Stimulated activated naive CD4-positive, alpha-beta T cell treated with Interleukin-2 at 50 U/mL for 16 hours (primary cell): ENCODE results near the gene NT5DC4.

Experiments used
- DNase-seq: peaks from one replicate; lab custom pipeline; 2025; lab: John Stamatoyannopoulos, UW

NT5DC4 gene

DNA sequence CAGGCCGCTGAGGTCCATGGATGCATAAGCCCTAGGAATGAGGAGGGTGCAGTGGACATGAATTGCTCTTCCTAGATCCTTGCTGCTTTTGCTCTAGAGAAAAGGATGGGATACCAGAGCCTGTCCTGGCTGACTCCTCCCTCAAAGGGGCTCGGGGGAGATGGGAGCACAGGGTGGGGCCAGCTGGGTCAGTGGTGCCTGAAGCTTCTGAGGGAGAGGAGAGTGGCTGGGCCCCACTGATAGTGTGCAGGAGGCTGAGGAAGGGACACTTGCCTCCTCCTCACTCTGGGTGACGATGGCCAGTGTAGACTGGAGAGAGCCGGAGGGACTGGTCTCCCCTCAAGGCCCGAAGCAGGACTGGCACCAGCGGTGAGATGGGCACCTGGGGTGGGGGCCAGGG, at the start of gene NT5DC4:
NT5DC4 (plus strand) TSS at position 236 of the 400 bp plus-strand sequence; CDS start at position 296, 60 bp downstream.
- no peak for DNase-seq

DNA sequence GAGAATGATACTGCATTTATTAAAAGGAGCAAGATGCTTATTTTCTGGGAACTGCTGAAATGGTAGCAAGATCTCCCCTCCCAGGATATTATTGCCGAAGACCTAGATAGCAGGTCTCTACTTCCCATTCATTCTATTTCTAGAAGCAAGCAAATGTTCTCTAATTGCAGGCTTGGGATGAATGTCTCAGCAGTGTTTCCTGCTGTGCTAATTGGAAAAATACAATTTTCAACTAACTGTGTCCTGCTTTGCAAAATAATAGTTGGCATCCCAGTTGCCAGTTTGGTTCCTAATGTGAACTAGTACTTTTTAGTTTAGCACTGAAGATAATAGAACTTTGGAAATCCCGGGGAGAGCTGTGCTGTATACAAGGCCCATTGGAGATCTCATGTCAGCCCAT, 49.0 kb upstream of the NT5DC4 start:
- no peak for DNase-seq

DNA sequence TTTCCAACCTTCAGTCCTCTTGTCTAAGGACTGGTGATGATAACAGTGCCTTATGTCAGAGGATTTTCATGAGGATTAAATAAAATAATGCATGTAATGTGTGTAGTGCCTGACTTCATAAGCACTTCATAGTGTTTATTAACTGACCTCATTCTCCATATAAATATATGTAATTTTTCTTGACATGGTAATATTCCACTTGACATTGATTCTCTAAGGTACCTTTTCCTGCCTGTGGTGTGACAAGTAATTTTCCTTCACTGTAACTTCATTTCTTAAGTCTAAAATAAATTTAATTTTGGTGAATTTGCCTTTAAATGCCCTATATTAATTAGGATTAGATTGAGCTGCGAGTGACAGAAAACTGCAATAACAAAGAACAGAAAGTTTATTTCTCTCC, 47.8 kb upstream of the NT5DC4 start:
- no peak for DNase-seq

DNA sequence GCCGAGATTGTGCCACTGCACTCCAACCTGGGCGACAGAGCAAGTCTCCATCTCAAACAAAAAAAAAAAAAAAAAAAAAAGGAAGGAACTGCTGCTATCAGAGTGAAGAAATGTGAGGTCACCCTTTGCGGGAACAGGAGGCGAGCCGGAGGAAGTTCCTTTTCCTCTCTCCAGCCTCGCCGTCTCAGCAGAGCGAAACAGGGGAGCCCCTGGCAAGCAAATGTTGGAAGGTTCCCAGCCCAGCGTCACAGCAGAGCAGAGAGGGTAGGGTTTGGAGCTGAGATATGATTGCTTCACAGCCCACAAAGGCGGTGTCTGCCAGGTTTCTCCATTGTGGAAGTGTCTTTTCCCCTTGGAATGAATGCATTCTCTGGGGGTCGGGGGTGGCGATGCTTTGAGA, 46.6 kb upstream of the NT5DC4 start:
- DNase-seq, result no peak

DNA sequence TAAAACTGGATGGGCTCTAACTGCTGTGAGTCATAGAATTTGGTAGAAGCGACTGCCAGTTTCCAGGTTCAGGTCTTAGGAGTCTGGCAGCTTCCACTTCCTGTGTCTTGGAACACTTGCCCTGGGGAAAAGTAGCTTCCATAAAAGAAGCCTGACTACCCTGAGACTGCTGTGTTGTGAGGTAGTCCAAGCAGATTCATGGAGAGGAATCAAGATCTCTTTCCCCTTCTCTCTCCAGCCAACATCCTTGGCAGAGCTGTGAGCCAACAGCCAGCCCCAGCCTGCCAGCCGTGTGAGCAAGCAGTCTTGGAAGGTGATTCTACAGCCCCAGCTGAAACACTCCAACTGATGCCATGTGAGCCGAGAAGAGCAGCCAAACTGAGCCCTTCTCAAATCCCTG, 41.3 kb upstream of the NT5DC4 start:
- no peak for DNase-seq

DNA sequence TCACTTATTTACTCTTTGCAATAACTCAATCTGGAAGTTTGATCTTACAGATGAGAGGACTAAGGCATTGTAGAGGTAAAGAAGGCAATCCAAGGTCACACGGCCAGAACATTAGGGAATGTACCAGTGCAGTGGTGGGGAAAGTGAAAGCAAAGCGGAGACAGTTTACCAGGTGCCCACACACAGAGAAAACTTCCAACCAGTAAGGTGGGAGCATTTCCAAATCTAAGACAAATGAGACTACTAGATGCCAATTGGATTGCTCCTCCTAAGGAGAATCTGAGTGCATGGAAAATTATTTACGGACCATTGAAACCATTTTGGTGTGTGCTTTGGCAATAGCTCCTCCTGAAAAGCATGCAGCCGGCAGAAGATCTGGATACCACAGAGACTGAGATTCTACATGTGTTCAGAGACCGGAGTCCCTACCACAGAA, 40.1 kb upstream of the NT5DC4 start:
- no peak for DNase-seq

DNA sequence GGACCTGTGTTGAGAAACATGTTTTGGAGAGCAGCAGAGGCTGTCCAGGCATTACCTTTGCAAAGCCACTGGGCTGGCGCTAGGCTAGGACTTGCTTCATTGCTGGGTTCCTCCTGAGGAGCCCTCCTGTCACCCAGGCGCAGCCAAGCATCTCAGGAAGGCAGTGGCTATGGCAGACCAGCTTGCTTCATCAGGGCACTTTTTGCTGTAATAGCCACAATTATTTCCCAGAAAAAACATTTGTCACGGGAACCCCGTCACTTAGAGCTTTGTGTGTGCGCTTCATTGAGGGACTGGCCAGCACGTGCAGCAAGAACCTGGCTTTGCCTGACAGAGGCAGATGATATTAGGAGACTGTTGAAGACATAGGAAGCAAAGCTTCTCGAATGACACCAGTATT, 38.7 kb upstream of the NT5DC4 start:
- DNase-seq, result no peak

DNA sequence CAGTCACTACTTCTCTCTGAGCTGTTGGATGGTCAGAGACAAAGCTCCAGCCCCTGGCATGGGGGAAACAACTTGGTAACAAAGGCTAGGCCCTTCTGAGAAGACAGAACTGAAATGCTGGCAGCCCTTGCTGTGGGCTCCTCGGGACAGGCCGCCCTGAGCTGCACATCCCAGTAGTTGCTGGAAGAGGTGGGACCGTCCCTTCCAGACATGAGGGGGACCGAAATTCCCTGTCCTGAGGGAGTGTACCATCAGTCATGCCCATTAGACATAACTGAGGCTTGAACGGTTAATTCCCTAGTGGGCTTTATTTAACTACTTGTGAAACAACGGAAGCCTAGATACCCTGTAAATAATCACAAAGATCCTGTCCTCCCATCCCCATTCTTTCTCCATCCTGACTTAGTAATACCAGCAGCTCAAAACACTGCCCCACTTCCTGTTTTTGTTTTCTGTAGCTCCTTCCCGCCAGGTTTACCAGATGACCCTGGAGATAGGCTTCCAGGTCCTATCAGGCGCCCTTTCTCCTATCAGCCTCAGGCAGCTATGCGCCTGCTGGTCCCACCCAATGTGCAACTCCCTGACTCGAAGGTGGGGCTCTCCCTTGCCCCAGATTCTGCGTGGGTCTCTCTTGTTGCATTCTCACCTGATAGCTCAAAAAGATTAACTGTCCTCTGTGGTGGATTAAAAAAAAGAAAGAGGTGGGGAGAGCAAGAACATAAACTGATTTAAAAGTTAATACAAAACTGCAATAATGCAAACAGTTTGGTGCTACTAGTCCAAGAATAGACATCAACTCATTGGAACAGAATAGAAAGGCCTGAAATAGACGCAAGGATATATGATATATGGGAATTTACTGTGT, 37.0 kb upstream of the NT5DC4 start:
- no peak for DNase-seq

DNA sequence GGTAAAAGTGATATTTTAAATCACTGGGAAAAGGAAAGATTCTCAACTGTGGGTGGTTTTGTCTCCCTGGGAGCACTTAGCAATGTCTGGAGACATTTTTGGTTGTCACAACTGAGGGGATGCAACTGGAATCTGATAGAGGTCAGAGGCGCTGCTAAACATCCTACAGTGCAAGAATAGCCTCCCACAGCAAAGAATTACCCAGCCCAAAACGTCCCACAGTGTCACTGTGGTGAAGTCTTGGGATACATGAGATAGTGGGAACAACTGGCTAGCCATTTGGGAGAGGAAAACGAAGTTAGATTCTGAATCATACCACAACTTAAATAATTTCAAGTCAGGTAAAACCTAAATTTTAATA, 36.4 kb upstream of the NT5DC4 start:
- no peak for DNase-seq

DNA sequence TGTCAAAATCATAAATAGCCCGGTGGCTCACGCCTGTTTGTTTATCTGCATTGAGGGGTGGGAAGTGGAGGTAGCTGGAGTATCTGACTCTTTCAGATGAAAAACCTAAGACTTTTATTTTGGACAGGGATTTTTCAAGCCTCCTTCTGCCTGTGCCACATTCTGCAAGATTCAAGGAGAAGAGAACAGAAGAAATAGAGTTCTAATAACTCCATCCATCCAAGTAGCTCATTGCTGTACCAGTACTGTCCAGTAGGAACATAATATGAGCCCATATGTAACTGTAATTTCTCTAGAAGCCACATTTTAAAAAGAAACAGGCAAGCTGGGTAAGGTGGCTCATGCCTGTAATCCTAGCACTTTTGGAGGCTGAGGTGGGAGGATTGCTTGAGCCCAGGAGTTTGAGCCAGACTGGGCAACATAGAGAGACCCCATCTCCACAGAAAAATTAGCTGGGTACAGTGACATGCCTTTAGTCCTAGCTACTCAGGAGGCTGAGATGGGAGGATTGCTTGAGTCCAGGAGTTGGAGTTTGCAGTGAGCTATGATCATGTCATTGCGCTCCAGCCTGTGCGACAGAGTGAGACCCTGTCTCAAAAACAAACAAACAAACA, 35.4 kb upstream of the NT5DC4 start:
- DNase-seq, result no peak

DNA sequence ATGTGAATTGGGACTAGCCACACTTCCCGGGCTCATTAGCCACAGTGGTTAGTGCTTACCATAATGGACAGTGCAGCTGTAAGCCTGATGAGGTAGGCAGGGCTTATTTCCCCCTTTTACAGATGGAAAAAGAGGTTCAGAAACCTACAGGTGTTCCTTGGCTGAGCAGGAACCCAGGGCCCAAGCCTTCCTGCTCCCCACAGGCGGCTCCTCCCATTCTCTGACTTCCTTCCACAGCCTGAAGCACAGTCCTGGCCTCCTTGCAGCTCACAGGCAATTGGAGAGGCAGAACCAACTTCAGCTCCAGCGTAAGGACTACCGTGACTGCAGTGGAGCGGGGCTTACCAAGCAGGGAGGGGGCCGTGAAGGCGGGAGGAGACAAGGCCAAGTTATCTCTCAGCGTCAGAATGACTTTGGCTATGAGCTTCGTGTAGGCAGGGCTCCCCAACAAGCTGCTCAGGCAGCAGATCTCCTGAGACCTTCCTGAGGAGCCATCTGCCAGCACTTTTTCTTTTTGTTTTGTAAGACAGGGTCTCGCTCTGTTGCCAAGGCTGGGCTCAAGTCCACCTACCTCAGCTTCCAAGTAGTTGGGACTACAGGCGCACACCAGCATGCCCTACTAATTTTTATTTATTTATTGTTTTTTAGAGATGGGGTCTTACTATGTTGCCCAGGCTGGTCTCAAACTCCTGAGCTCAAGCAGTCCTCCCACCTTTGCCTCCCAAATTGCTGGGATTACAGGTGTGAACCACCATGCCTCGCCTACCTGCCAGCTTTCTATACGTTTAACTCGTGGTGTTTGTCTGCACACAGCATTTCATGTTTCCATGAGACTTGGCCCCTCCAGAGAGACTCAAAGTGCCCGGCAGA, 34.2 kb upstream of the NT5DC4 start:
- DNase-seq, result no peak

DNA sequence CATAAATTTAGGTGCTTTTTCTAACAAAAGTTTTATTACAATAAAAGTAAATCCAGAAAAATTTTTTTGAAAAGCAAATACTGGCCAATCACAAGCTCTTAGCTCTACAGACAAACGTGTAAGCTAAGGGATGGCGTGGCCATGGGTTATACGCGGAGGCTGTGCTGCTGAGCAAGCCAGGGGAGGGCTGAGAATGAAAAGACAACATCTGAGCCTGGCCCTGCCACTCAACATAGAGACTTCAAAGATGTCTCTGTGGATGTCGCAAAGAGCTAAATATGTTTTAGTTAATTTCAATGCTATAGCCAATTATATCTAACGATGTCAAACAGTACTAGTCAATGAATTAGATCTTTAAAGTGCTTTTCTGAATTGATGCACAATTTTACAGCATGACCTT, 33.3 kb upstream of the NT5DC4 start:
- DNase-seq, result no peak

DNA sequence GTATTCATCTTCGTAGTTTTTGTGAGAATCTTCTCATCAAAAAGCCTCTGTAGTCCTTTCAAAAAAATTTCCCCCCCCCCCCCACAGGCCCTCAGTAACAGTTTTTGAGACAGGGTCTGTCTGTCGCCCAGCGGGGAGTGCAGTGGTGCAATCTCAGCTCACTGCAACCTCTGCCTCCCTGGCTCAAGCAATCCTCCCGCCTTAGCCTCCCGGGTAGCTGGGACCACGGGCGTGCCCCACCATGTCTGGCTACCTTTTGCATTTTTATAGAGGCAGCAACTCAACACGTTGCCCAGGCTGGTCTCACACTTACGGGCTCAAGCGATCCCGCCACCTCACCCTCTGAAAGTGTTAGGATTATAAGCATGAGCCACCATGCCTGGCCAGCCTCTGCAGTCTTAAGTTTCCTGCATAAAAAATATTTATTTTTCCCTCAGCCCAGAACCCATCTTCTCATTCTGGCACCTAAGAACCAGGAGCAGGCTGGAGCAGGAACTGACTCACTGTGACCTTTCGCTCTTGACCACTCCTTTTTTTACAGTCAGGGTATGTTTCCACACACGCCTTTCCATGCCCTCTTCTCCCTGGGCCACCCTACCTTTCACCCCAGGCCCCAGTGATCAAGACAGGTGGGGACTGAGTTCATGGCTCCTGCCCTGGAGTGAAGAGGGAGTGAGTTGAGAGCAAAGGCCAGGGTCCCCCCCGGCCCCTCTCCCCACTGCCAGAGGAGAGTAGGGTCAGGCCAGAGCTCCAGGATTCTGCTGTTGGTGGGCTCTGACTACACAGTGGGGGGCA, 32.5 kb upstream of the NT5DC4 start:
- no peak for DNase-seq

DNA sequence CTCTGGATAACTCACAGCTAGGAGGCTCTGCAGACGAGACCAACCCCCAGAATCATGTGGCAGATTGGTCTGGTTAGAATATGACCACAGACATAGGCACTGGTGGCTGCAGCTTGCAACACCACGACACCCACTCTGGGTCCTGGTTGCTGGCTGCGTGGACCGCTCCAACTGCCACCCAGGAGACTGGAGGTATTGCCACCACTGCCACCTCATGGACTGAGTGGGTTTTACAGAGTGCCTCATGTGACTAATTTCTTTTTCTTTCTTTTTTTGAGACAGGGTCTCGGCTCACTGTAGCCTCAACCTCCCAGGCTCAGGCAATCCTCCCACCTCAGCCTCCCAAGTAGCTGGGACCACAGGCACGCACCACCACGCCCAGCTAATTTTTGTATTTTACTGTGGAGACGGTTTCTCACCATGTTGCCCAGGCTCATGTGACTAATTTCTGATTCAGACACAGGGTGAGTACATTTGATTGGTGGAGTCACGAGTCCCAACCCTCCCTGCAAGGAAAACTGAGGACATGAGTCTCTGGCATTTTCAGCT, 29.9 kb upstream of the NT5DC4 start:
- peak; percentile 57 for DNase-seq

DNA sequence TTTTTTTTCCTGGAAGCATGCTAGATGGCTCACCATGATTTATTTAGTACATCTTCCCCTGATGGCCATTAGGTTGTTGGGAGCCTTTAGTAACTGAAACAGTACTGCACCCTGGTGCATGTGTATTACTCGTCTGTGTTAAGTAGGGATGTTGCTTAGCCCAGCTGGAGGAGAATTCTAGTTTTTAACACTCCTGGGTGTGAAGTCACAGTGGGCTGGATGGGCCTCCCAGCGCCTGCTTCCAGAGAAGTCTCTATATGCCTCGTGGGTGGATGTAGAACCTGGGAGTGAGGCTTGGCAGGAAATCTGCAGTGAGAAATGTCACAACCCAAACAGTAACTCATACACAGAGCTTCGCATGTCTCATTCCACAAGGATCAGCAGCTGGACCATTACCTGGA, 28.9 kb upstream of the NT5DC4 start:
- no peak for DNase-seq

DNA sequence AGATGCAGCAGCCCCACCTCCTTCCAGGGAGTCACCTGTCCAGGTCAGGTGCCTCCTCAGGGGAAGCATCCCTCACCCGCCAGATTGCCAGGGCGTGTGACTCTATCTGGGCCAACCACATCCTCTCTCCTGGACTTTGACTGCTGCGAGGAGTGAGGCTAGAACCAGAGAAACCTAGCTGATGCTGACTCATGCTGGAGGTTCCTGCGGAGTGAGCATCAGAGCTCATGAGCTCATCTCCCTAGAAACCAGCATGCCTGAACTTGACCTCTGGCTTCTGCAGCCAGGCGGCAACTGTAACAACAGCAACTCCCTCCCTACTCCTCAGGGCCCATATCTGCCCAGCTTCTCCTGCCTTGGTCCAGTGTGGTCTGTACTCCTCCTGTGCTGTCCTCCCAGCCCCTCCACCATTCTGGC, 28.3 kb upstream of the NT5DC4 start:
- DNase-seq, result peak; percentile 52

DNA sequence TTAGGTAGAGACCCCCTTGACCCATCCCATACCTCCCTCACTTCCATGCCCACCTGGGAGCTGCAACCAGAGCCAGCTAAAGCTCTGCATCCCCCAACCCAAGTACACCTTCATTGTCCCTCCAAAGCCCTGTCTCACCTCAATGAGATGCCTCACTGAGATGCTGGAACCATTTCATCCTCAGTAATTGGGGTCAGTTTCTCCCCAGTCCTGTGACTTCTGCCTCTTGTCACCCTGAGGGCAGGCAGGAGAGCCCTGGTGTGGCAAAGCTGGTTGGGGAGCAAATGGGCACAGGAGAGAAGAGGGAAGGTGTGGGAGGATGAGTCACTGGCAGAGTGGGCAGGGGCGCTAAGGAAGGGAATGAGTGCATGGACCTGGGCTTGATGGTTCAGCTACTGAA, 27.9 kb upstream of the NT5DC4 start:
- peak; percentile 58 for DNase-seq

DNA sequence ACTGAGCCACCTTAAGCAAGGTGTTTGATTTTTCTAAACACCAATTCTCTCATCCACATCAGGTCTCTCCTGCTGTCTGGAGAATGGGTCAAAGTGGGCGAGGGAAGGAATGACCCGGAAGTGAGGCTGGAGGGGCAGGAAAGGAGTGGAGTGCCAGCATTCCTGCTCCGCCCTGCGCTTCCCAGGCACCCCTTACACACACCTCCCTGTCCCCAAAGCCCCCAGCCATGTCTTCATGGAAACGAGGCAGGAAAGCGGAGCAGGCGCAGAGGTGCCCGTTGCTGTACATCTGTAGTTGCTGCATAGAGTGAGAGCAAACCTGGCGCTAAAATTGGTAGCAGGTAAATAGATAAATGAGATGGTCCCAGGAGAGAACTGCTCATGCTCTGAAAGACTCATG, 27.2 kb upstream of the NT5DC4 start:
- no peak for DNase-seq

DNA sequence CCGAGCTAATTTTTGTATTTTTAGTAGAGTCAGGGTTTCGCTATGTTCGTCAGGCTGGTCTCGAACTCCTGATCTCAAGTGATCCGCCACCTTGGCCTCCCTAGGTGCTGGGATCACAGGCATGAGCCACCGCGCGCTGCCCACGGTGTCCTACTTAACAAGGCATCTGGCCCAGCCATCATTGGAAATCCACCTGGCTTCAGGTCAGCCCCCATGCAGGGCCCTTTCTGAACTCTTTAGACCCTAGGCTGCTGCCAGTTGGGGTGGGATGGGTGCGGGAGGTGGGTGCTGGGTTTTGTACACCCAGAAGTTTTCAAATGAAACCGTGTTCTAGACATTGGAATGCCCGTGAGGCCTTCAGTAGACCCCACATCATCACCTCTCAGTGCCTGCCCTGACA, 26.6 kb upstream of the NT5DC4 start:
- no peak for DNase-seq

DNA sequence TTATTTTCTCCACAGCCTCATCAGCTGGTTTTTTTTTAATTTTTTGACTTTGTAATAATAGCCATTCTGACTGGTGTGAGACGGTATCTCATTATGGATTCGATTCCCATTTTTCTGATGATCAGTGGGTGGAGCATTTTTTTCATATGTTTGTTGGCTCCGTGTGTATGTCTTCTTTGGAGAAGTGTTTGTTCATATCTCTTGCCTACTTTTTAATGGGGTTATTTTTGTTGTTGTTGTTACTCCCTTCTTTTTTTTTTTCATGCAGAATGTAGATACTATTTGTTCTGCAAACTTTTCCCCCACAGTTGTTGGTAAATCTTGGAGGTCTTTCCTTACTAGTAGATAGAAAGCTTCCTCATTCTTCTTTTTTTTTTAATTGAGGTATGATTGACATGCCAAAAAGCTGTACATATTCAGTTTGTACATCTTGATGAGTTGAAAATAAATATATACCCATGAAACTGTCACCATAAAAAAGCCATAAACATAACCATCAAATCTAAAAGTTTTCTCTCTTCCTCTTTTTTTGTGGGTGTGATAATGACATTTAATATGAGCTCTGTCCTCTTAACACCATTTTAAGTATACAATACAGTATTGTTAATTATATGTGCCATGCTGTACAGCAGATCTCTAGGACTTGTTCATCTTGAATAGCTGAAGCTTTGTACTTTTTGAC, 21.8 kb upstream of the NT5DC4 start:
- no peak for DNase-seq
